Measurements from ENCODE around the gene AP4M1.

- TF ChIP-seq CTCF (IDR thresholded peaks at IDR 0.05; ENCODE audit: poor library complexity, severe bottlenecking) (no peak), EZH2 (IDR thresholded peaks at IDR 0.05; ENCODE audit: borderline replicate concordance, insufficient read depth, low read length, poor library complexity, severe bottlenecking) (no peak), RAD21 (conservative IDR thresholded peaks at IDR 0.05) (no peak), EP300 (conservative IDR thresholded peaks at IDR 0.05; ENCODE audit: poor library complexity, severe bottlenecking) (no peak), TAF1 (IDR thresholded peaks at IDR 0.05; ENCODE audit: low read depth) (no peak)
These were observed 27.2 kb downstream of the AP4M1 start for GRCh38 chr7:100128637-100128963.
